Stimulated activated CD4-positive, alpha-beta T cell treated with anti-CD3 and anti-CD28 coated beads, Interleukin-2, amount 100 ng/mL, for 24 hours (primary cell): ENCODE results near the gene EDARADD.

Source experiments
- DNase-seq, 2 donors: peaks; one replicate each; pipeline ENCODE4 v3.0.0-alpha.2; 2020

Gene EDARADD

DNA sequence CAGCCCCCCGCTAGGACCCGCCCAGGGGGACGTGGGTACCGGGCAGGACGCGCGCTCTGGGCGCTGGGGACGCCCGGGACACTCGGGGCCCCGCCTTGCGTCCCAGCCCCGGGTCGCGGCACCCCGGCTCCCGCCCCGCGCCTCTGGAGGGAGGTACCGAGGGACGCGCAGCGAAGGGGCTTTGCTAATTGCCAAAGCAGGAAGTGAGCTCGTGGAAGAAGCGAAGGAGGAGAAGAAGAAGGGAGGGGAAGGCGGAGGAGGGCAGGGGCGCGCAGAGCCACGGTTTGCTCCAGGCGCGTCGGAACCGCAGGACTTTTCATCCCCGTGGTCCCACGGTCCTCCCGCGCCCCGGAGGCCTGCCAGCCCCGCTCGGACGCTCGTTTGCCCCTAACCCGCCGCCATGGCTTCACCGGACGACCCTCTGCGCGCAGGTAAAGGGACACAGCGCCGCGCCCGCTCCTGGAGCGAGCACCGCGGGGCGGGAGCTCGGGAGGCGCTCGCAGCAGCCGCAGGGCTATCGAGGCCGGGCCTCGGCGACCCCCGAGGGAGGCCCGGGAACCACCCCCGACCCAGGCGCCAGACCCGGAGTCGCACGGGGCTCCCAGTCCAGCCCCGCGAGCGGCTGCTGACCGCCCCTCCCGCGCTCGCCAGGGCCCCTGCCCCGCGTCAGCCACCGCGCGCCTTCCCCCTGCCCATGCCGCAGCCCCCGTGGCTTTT is 1.3 kb downstream of the EDARADD start:
- peak; percentile 41 to 57 for DNase-seq

DNA sequence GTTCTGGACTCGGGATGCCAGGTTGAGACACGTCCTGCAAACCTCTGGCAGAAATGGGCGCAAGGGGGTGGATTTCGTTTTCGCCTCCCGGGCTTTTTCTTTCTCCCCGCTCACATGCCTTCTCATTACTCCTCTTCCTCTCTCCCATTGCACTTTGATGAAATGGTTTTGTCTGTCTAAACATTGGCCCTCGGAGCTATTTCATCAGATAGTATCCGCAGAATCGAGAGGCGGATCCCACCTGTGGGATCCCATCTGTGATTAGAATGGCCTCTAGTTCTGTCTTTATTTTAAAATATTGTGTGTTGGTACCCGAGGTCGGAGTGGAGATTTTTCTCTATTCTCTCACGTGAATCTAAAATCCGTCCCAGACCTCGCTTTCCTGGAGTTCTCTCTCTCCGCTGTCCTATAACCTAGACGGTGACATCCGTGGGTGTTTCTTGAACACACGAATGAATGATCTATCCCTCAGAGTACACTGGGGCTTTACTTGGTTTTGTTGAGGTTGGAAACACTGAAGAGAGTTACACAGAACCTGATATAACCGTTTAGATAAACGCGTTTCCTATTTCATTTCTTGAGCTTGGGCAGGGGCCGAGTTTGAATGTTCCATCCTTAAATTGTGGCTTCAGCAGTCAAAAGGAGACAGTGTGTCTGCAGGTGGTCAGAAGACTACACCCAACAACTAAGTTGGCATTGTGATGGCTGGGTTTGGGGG is 2.0 kb downstream of the EDARADD start:
- DNase-seq, result peak in 1 of 2 donors; percentile 26

DNA sequence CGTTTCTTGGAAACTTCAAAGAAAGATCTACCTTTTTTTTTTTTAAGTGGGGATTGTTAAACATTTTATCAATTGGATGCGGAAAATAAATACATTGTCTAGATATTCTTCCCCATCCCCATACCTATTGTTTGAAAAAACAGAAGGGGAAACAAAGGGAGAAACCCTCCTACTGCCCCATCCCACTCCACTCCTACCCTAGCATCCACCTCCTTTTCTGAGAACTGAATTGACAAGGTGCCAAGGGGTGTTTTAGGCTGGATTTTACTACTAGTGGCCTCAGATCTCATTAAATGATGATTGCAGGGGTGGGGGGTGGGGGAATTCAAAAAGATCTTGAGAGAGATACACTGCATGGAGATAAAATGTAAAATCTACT is 2.6 kb downstream of the EDARADD start:
- no peak for DNase-seq

DNA sequence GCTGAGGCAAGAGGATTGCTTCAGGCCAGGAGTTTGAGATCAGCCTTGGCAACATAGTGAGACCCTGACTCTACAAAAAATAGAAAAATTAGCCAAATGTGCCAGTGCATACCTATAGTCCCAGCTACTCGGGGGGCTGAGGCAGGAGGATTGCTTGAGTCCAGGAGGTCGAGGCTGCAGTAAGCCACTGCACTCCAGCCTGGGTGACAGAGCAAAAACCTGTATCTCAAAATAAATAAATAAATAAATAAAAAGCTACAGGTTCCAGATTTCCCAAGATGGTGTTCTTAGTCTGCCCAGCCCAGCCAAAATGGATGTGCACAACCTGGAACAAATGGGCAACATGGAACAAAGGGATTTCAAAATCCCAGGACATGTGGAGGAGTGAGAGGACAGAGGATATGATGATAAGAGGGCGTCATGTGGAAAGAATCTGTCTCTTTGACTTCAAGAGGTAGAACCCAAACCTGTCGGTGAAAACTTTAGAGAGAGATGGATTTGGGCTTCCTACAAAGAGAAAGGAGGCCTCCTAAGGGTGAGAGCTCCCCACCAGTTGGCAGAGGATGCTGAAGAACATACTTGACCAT is 3.2 kb downstream of the EDARADD start:
- no peak for DNase-seq

DNA sequence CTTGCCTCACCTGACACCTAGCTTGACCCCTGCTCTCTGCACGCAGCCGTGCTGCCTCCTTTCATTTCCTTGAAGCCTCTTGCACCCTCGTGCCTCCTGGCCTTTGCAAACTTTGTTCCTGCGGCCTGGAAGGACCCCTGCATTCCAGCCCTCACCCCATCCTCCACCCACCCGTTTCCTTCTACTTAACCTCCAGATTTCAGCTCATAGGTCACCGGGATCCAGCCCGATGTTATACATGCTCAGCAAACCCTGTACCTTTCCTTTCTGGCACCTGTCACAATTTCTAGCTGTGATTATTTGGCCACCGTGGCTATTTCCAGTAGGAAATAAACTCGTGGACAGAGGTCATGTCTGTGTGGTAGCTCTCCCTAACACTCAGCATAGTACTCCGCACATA is 4.5 kb downstream of the EDARADD start:
- DNase-seq, result no peak

DNA sequence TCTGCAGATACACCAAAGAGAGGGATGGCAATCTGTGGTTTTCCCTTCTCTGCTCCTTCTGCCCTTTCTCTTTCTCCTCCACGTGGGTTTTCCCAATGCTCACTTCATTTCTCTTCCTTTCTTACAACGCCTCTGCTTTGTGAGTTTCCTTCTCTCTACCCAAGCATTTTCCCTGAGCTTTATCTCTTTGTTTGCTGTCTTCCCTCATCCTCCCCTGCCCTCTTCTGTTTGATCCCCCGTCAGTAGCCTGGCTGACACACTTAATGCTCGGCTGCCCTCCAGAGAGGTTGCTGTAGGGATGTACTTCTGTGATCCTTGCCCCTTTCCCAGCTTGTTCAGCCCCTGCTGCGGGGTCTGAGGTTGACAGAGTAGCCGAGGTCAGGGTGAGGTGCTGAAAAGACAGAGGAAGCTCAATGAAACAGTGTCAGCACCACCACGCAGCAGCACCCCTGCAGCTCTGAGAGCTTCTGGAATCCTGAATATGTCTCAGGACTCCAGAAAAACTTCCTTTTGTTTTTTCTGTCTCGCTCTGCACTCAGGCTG is 6.0 kb downstream of the EDARADD start:
- no peak for DNase-seq

DNA sequence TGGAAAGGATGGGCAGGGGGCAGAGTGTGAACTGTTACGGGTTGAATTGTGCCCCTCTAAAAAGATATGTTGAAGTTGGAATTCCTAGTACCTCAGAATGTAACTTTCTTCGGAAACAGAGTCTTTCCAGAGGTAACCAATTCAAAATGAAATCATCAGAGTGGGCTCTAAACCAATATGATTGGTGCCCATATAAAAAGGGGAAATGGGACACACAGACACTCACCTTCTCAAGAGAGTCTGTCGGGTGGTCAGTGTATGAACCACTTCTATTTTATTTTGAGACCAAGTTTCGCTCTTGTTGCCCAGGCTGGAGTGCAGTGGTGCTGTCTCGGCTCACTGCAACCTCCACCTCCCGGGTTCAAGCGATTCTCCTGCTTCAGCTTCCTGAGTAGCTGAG is 7.6 kb downstream of the EDARADD start:
- no peak for DNase-seq

DNA sequence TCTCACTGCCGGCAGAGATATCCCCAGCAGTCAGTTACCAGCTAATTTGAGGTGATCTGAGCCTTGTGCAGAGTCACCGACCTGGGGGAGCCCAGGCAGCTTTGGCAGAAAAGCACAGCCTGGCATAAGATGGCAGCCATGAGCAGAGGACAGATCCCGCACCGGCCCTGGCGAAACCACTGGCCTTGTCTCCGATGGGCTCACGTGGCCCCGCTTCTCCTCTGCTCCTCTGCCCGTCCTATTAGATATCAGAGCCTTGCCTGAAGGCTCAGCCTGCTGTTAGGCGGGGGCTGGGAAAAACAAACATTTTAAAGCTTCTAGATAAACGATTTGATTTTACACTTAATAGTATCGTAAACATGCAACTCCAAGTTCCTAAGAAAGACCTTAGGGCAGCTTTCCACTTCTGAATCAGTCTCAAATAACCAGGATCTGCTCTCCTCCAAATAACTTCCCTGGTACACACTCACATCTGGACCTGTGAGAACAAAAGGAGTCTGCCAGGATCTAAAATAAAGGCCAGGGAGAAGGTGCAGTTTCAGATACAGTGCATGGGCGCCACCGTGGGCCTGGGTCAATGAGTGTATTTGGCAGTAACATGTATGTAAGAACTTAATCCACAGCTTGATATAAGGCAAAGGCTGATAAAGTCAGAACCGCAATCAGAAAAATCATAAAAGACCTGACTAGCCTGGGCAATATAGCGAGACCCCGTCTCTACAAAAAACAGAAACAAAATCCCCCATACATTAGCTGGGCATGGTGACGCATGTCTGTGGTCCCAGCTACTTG is 10.0 kb downstream of the EDARADD start:
- no peak for DNase-seq

DNA sequence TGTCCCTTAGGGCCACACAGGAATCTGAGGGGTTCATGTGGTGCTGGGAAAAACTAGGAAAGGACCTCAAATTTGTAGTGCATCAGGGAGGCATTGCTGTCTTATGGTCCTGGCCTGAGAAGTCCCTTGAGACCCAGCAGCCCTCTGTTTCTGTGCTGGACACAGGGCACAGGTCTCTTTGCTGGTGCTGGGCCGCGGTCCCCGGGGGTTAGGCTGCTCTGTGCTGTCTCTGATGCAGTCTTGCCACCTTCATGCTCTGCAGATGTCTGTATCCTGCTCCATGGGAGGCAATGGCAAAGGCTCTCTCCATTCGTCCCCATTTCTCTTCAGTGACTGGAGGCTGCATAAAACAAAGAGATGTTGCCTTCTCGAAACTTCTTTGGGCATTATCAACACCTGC is 13.0 kb downstream of the EDARADD start:
- no peak for DNase-seq

DNA sequence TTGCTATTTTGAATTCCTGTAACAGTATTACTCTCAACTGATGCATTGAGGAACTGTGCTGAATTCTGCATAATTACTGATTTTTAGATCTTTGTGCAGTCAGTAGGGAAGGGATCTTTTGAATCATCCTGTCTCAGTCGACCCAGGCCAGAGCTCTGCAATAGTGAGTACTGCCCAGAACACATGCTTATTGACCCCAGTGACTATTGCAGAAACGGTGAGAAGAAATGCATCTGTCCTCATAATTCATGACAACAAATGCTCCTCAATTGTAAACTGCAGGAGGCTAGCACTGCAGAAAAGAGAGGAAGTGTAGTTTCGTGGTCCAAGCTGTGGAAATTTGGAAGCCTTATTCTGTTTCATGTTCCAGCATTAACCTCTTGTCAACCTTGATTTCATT is 19.6 kb downstream of the EDARADD start:
- no peak for DNase-seq

DNA sequence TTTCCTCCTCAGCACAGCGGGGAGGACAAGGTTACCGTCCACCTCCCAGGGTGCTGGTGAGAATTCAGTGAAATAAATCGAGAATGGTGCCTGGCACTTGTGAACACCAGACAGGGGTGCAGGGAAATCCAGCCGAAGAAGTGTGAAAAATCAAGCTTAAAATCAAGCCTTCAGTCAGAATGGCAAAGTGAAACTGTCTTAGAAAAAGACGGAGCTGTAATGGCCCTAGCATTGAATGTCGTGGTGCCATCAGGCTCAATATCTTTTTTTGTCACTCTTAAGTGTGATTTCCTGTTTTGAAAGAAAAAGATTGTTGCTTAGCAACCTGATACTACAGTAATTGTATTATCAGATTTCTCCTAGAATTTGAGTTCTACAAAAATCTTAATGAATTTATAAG is 22.1 kb downstream of the EDARADD start:
- DNase-seq, result no peak

DNA sequence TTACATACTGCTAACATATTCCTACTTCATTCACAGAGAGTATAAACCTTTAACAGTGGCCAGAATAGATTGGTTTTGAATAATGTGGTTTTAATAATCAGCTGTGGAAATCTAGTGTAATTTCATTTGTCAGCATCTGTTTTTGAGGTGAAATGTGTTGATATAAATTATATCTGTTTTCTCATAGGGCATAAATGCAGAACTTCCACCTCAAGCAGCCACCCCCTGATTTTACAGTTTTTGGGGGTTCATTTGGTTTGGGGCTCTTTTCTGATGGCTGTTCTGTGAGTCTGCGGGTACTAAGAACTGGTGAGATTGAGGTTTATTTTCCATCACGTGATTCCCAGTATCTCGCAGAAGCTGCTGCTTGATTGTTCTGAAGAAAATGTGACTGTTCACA is 23.2 kb downstream of the EDARADD start:
- DNase-seq, result no peak

DNA sequence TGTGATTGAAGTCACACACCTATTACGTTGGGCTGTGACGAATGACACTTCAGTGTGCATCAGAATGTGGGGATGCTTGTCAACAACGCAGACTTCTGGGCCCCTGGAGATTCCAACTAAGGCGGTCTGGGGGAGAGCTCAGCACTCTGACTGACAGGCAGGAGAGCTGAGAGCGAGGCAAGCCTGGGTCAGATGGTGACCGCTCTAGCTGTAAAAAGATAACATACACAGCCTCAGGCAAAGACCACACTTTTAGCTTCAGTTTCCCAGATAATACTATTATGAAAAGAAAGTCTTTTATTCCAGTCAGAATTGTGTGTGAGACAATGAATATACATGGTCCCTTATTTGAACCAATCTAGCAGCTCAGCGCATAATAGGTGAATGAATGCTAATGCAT is 25.4 kb downstream of the EDARADD start:
- no peak for DNase-seq

DNA sequence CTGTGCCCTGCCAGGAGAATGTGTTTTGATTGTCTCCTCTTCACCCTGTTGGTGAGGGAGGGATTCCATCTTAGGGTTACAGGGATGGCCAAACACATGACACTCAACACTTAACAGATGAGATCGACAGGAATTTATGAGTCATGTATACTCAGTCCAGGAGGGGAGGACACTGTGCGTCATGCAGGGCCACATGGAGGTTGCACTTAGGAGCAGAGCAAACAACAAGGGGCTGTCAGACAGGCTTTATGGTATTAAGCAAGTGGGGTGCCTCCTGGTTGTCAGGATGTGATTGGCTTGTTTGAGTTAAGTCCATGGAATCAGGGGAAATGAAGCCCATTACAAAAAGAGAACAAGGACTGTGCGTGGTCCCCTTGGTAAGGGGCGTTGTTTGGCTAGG is 26.9 kb downstream of the EDARADD start:
- no peak for DNase-seq

DNA sequence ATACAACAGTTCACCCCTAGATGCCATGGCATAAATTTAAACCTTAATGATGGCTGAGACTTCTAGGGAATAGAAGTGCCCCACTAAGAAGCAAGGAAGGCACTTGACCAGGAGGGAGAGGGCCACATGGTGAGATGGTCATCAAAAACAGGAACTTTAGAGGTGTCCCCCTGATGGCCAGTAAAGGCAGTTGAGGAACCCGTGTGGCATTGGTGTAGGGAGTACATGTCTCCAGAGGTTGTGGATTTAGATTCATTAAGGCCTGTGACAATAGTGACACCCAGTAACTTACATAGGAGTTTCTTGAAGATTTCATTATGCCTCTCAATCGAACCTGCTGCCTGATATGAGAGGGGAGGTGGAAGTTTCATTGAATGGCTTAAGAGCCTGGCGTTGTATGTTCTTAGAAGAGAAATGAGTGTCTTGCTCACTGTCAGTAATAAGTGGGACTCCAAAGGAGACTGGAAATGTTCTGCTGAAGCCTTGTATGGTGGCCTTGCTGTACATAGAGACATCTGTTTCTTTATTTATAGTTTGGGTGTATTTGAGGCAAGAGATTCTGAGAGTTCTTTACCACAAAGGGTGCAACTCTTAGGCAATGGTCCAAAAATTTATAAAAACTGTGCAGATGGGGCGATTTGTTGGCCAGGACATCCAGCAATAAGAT is 27.9 kb downstream of the EDARADD start:
- DNase-seq, result no peak

DNA sequence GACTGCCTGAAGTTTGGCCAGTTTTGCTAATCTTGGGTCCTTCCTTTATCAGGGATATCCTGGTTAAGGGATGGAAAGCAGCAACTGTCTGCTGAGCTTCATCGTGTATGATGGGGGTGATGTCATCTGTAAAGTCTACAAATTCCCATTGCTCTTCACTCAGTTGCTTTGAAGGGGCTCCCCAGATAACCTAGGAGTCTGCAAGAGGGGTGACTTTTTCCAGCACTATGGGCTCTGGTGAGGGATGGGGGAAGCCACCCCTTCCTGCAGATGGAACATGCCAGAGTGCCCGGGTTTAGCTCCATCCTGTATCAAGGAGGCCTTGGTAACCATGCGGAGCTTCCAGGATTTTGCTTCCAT is 28.4 kb downstream of the EDARADD start:
- DNase-seq, result no peak

DNA sequence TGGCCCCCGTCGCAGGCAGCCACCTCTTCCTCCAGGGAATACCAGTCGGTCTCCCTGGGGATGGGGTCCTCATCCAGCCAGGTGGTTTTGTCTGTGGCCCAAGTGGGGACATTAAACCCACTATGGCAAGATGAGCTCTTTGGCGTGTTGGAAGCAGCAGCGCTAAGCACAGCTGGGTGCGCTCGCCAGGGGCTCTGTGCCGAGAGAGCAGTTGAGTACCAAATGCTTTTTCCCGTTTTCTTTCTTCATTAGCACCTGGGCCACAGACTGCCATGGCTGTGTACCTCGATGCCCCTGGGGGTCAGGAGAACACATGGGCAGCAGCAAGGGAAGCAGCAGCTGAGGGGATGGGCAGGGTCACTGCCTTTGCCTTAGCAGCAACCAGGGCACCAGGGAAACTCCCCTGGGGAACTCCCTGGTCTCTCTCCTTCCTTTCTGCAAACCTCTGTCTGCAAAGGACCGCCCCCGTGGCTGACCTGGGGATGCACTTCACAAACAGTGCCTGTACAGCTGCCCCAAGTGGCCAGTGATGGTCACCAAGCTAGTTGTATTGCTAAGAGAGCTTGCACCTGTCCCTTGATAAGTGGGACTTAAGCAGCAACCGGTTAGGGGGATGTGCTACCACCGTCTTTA is 31.1 kb downstream of the EDARADD start:
- peak in 1 of 2 donors; percentile 21 for DNase-seq

DNA sequence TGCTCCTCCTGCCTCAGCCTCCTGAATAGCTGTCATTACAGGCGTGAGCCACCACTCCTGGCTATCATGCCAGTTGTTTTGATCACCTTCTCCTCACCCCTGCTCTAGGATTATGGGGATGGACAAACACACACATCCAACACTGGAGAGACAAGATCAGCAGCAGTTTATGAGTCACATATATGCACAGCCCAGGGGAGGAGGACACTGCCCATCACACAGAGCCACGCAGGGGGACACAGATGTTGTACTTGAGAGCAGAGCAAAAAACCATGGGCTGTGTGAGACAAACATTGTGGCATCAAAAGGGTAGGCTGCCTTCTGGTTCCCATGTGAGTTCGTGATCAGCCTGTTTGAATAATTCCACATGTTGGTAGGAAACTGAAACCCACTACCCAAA is 32.1 kb downstream of the EDARADD start:
- DNase-seq, result no peak

DNA sequence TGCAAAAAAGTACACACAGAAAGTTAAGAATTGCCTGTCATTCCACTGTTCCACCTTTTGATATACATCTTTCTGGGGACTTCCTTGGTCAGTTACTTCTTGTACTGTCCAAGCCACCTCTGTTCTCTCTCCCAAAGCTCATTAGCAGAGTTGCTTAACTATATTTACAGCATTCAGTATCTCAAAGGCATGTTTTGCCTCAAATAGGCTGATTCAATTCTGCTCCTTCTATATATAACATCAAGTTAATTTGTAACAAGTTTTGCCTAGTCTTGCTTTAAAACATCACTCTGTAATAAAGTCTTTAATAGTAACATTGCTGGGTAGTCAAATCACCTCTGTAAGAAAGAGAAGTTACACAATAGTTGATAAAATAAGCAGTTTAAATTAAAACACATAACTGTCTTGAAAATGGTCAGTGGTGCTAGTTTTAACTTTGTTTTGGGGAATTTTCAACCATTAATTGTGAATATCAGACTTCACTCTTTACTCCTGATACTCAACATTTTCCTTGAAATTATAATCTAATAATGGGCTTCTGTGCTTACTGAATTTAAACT is 35.7 kb downstream of the EDARADD start:
- DNase-seq, result no peak

DNA sequence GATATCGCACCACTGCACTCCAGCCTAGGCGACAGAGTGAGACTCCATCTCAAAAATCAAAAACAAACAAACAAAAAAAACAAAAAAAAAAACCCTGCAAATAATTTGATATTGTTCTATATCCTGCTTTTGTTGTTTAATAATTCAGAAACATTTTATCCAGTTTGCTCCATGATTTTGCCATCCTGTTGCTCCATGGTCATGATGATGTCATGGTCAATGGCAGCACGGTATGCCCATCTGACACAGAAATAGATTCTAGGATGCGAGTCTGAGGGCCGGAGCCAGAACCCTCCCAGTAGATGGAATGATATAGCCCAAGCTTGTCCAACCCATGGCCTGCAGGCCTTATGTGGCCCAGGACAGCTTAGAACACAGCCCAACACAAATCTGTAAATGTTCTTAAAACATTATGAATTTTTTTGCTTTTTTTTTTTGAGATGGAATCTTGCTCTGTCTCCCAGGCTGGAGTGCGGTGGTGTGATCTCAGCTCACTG is 39.8 kb downstream of the EDARADD start:
- no peak for DNase-seq

DNA sequence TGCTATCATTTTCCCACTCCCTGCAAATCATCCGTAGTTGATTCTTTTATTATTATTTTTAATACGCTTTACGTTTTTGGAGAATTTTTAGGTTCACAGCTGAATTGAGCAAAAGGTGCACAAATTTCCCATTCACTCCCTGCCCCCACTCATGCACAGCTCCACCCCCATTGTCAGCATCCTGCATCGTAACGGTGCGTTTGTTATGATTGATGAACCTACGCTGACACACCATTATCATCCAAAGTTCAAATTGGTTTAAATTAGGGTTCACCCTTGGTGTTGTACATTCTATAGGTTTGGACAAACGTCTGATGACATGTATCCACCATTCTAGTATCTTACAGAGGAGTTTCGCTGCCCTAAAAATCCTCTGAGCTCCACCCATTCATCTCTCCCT is 44.5 kb downstream of the EDARADD start:
- no peak for DNase-seq

DNA sequence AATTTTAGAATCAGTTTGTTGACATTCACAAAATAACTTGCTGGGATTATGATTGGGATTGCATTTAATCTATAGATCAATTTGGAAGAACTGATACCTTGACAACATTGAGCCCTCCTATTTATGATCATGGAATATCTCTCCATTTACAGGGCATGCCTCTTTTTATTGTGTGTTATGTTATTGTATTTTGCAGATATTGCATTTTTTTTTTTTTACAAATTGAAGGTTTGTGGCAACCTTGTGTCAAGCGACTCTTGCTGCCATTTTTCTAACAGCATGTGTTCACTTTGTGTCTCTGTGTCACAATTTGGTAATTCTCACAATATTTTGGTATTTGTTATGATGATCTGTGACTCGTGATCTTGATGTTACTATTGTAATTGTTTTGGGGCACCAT is 46.3 kb downstream of the EDARADD start:
- no peak for DNase-seq
